Measurements from ENCODE around the gene KIAA1671. TPM values are rescaled to one million over a fixed set of nuclear protein-coding genes. Genes with fewer than 3 reads are reported as not detected.

The KIAA1671 gene
- polyA plus RNA-seq, 4 donors, result 7.0 to 24.3 (median 14.7) TPM

- Histone ChIP-seq H3K9me3 (ENCODE audit: control insufficient read depth in 2 of 2, insufficient read depth in 1 of 2, low read depth in 1 of 2, low read length in 1 of 2) (no peaks in the 10 kb centered on the region), H3K27me3 (ENCODE audit: control insufficient read depth in 3 of 3, insufficient read depth in 3 of 3, low read length in 3 of 3) (no peaks in the 10 kb centered on the region), H3K27ac (ENCODE audit: low read depth in 1 of 3, low read length in 2 of 3) (no peak overlapping the region), H3K4me3 (ENCODE audit: low read depth in 1 of 3, low read length in 3 of 3) (no peak overlapping the region), H3K36me3 (ENCODE audit: control insufficient read depth in 3 of 3, insufficient read depth in 2 of 3, low read depth in 1 of 3, low read length in 3 of 3) (peaks cover 0 to 5% (median 0%) of the 10 kb centered on the region in 3 donors), H3K4me1 (ENCODE audit: control insufficient read depth in 3 of 3, insufficient read depth in 2 of 3, low read depth in 1 of 3, low read length in 2 of 3) (no peaks in the 10 kb centered on the region)
- FAIRE-seq (no peak), DNase-seq (no peak)
- 71 to 93% (median 82%) methylated on average over 4 of the region's 4 CpGs for WGBS, 3 donors
Observed at GRCh38 chr22:25006354-25006753, 53.8 kb downstream of the KIAA1671 start.

GRCh38 chr22:25007444-25008106 is 55.1 kb downstream of the KIAA1671 start:
- Histone ChIP-seq H3K27ac (ENCODE audit: low read depth in 1 of 3, low read length in 2 of 3) (no peak overlapping the region), H3K9me3 (ENCODE audit: control insufficient read depth in 2 of 2, insufficient read depth in 1 of 2, low read depth in 1 of 2, low read length in 1 of 2) (no peaks in the 10 kb centered on the region), H3K4me1 (ENCODE audit: control insufficient read depth in 3 of 3, insufficient read depth in 2 of 3, low read depth in 1 of 3, low read length in 2 of 3) (peaks cover 0 to under 1% (median 0%) of the 10 kb centered on the region in 3 donors), H3K4me3 (ENCODE audit: low read depth in 1 of 3, low read length in 3 of 3) (no peak overlapping the region), H3K36me3 (ENCODE audit: control insufficient read depth in 3 of 3, insufficient read depth in 2 of 3, low read depth in 1 of 3, low read length in 3 of 3) (peaks cover 0 to 5% (median 0%) of the 10 kb centered on the region in 3 donors), H3K27me3 (ENCODE audit: control insufficient read depth in 3 of 3, insufficient read depth in 3 of 3, low read length in 3 of 3) (no peaks in the 10 kb centered on the region)
- no peak for FAIRE-seq
- WGBS, 3 donors, result 85 to 91% (median 86%) methylated on average over 10 of the region's 10 CpGs
- DNase-seq, result peak in 1 of 2 donors; percentile 36

- no peak overlapping the region for H3K27ac ChIP-seq (ENCODE audit: low read depth in 1 of 3, low read length in 2 of 3)
- no peaks in the 10 kb centered on the region for H3K27me3 ChIP-seq (ENCODE audit: control insufficient read depth in 3 of 3, insufficient read depth in 3 of 3, low read length in 3 of 3)
- H3K4me3 ChIP-seq (ENCODE audit: low read depth in 1 of 3, low read length in 3 of 3), result no peak overlapping the region
- FAIRE-seq, result no peak
- peak in 1 of 2 donors; percentile 52 for DNase-seq
- WGBS, 3 donors, result 19 to 54% (median 52%) methylated on average over 1 to 2 of the region's 2 CpGs
- H3K36me3 ChIP-seq (ENCODE audit: control insufficient read depth in 3 of 3, insufficient read depth in 2 of 3, low read depth in 1 of 3, low read length in 3 of 3), result peaks cover 0 to 5% (median 0%) of the 10 kb centered on the region in 3 donors
- no peaks in the 10 kb centered on the region for H3K9me3 ChIP-seq (ENCODE audit: control insufficient read depth in 2 of 2, insufficient read depth in 1 of 2, low read depth in 1 of 2, low read length in 1 of 2)
- peaks cover 0 to 11% (median 2%) of the 10 kb centered on the region in 3 donors for H3K4me1 ChIP-seq (ENCODE audit: control insufficient read depth in 3 of 3, insufficient read depth in 2 of 3, low read depth in 1 of 3, low read length in 2 of 3)
Observed at GRCh38 chr22:25008666-25009065, 56.1 kb downstream of the KIAA1671 start.

DNA sequence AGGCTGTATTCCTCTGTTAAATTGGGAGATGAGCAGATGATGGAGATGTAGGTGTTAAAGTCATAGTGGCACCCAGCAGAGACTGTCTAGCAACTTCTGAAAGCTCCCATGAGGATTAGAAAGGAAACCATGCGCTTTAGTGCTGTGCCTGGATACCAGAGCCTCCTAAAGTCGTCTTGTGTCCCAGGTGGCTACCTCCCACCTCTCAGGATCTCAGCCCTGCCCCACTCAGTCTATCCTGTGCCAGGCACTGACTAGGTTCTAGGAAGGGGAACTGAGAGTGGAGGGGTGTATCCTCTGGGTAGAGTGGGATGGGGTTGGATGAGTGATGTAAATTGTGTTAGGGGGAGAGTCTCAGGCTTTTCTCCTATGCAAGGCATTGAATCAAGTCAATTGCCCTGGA is 60.2 kb downstream of the KIAA1671 start:
- WGBS, 3 donors, result 59 to 70% (median 69%) methylated on average over 2 of the region's 2 CpGs
- no peak for DNase-seq
- Histone ChIP-seq H3K4me1 (ENCODE audit: control insufficient read depth in 3 of 3, insufficient read depth in 2 of 3, low read depth in 1 of 3, low read length in 2 of 3) (peaks cover 0 to 26% (median 2%) of the 10 kb centered on the region in 3 donors), H3K27me3 (ENCODE audit: control insufficient read depth in 3 of 3, insufficient read depth in 3 of 3, low read length in 3 of 3) (no peaks in the 10 kb centered on the region), H3K4me3 (ENCODE audit: low read depth in 1 of 3, low read length in 3 of 3) (no peak overlapping the region), H3K9me3 (ENCODE audit: control insufficient read depth in 2 of 2, insufficient read depth in 1 of 2, low read depth in 1 of 2, low read length in 1 of 2) (no peaks in the 10 kb centered on the region), H3K27ac (ENCODE audit: low read depth in 1 of 3, low read length in 2 of 3) (peak overlapping the region; percentile 8 to 75 (median 64)), H3K36me3 (ENCODE audit: control insufficient read depth in 3 of 3, insufficient read depth in 2 of 3, low read depth in 1 of 3, low read length in 3 of 3) (peaks cover 0 to 13% (median 0%) of the 10 kb centered on the region in 3 donors)
- FAIRE-seq, result no peak

GRCh38 chr22:25013607-25014006 is 61.1 kb downstream of the KIAA1671 start:
- no peak overlapping the region for H3K4me3 ChIP-seq (ENCODE audit: low read depth in 1 of 3, low read length in 3 of 3)
- peak overlapping the region; percentile 8 to 75 (median 64) for H3K27ac ChIP-seq (ENCODE audit: low read depth in 1 of 3, low read length in 2 of 3)
- H3K9me3 ChIP-seq (ENCODE audit: control insufficient read depth in 2 of 2, insufficient read depth in 1 of 2, low read depth in 1 of 2, low read length in 1 of 2), result no peaks in the 10 kb centered on the region
- WGBS, 3 donors, result 18 to 45% (median 40%) methylated on average over 1 of the region's 1 CpG
- FAIRE-seq (no peak), DNase-seq (peak; percentile 92 to 97)
- H3K4me1 ChIP-seq (ENCODE audit: control insufficient read depth in 3 of 3, insufficient read depth in 2 of 3, low read depth in 1 of 3, low read length in 2 of 3), result peaks cover 0 to 26% (median 2%) of the 10 kb centered on the region in 3 donors
- no peaks in the 10 kb centered on the region for H3K27me3 ChIP-seq (ENCODE audit: control insufficient read depth in 3 of 3, insufficient read depth in 3 of 3, low read length in 3 of 3)
- H3K36me3 ChIP-seq (ENCODE audit: control insufficient read depth in 3 of 3, insufficient read depth in 2 of 3, low read depth in 1 of 3, low read length in 3 of 3), result peaks cover 0 to 13% (median 0%) of the 10 kb centered on the region in 3 donors

- no peaks in the 10 kb centered on the region for H3K27me3 ChIP-seq (ENCODE audit: control insufficient read depth in 3 of 3, insufficient read depth in 3 of 3, low read length in 3 of 3)
- DNase-seq, result no peak
- no peak overlapping the region for H3K4me3 ChIP-seq (ENCODE audit: low read depth in 1 of 3, low read length in 3 of 3)
- H3K27ac ChIP-seq (ENCODE audit: low read depth in 1 of 3, low read length in 2 of 3), result peak overlapping the region in 1 of 3 donors; percentile 64
- no peak for FAIRE-seq
- no peaks in the 10 kb centered on the region for H3K9me3 ChIP-seq (ENCODE audit: control insufficient read depth in 2 of 2, insufficient read depth in 1 of 2, low read depth in 1 of 2, low read length in 1 of 2)
- H3K4me1 ChIP-seq (ENCODE audit: control insufficient read depth in 3 of 3, insufficient read depth in 2 of 3, low read depth in 1 of 3, low read length in 2 of 3), result peaks cover 0 to 26% (median 2%) of the 10 kb centered on the region in 3 donors
- peaks cover 0 to 13% (median 0%) of the 10 kb centered on the region in 3 donors for H3K36me3 ChIP-seq (ENCODE audit: control insufficient read depth in 3 of 3, insufficient read depth in 2 of 3, low read depth in 1 of 3, low read length in 3 of 3)
- WGBS, 3 donors, result 80 to 86% (median 83%) methylated on average over 5 of the region's 5 CpGs
Observed at GRCh38 chr22:25014896-25015755, 62.6 kb downstream of the KIAA1671 start.

- no peak overlapping the region for H3K4me3 ChIP-seq (ENCODE audit: low read depth in 1 of 3, low read length in 3 of 3)
- FAIRE-seq (no peak), DNase-seq (no peak)
- H3K9me3 ChIP-seq (ENCODE audit: control insufficient read depth in 2 of 2, insufficient read depth in 1 of 2, low read depth in 1 of 2, low read length in 1 of 2), result no peaks in the 10 kb centered on the region
- 85 to 93% (median 91%) methylated on average over 7 of the region's 7 CpGs for WGBS, 3 donors
- H3K36me3 ChIP-seq (ENCODE audit: control insufficient read depth in 3 of 3, insufficient read depth in 2 of 3, low read depth in 1 of 3, low read length in 3 of 3), result peaks cover 0 to 21% (median 0%) of the 10 kb centered on the region in 3 donors
- no peak overlapping the region for H3K27ac ChIP-seq (ENCODE audit: low read depth in 1 of 3, low read length in 2 of 3)
- H3K27me3 ChIP-seq (ENCODE audit: control insufficient read depth in 3 of 3, insufficient read depth in 3 of 3, low read length in 3 of 3), result no peaks in the 10 kb centered on the region
- peaks cover 0 to 26% (median 2%) of the 10 kb centered on the region in 3 donors for H3K4me1 ChIP-seq (ENCODE audit: control insufficient read depth in 3 of 3, insufficient read depth in 2 of 3, low read depth in 1 of 3, low read length in 2 of 3)
Observed at GRCh38 chr22:25016311-25016710, 63.8 kb downstream of the KIAA1671 start.

DNA sequence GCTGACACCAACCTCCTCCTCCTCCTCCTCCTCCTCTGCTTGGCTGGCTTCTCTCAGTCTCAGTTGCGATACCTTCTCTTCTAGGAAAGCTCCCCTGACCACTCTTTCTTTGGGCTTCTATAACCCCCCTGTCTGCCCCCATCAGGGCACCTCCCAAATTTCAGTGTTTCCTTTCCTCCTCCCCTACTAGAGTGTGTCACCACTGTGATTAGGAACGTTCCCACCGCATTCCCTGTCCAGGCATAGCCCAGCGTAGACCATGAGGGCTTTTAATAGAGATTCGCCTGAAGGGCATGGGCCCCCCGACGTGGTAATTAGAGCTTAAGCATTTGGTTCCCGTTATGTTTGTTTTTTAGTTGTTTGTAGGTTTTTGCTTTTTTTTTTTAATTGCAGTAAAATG is 65.5 kb downstream of the KIAA1671 start:
- DNase-seq (no peak), FAIRE-seq (no peak)
- 83 to 91% (median 90%) methylated on average over 8 of the region's 8 CpGs for WGBS, 3 donors
- peaks cover 0 to 21% (median 0%) of the 10 kb centered on the region in 3 donors for H3K4me1 ChIP-seq (ENCODE audit: control insufficient read depth in 3 of 3, insufficient read depth in 2 of 3, low read depth in 1 of 3, low read length in 2 of 3)
- H3K9me3 ChIP-seq (ENCODE audit: control insufficient read depth in 2 of 2, insufficient read depth in 1 of 2, low read depth in 1 of 2, low read length in 1 of 2), result no peaks in the 10 kb centered on the region
- no peak overlapping the region for H3K4me3 ChIP-seq (ENCODE audit: low read depth in 1 of 3, low read length in 3 of 3)
- no peak overlapping the region for H3K27ac ChIP-seq (ENCODE audit: low read depth in 1 of 3, low read length in 2 of 3)
- peaks cover 0 to 32% (median 0%) of the 10 kb centered on the region in 3 donors for H3K36me3 ChIP-seq (ENCODE audit: control insufficient read depth in 3 of 3, insufficient read depth in 2 of 3, low read depth in 1 of 3, low read length in 3 of 3)
- H3K27me3 ChIP-seq (ENCODE audit: control insufficient read depth in 3 of 3, insufficient read depth in 3 of 3, low read length in 3 of 3), result no peaks in the 10 kb centered on the region

All from small intestine (tissue), 7 donors.